Measurements from ENCODE around the gene SKOR1. TPM values are rescaled to one million over a fixed set of nuclear protein-coding genes. Genes with fewer than 3 reads are reported as not detected.

Gene SKOR1
- total and polyA plus RNA-seq, 2 of the 8 experiments (the other 6 are each of a cell fraction or from before 2014, with no cell fraction given) = 0.03 to 0.11 TPM

GRCh38 chr15:67796196-67797127 is 28.8 kb upstream of the SKOR1 start (continued):
- TF ChIP-seq NANOG (IDR thresholded peaks at IDR 0.05; ENCODE audit: insufficient read depth, low read depth, low read length, poor library complexity, severe bottlenecking) (no peak), SP1 (IDR thresholded peaks at IDR 0.05; ENCODE audit: low read depth, low read length) (no peak), GABPA (IDR thresholded peaks at IDR 0.05; ENCODE audit: borderline replicate concordance, insufficient read depth, low read length) (no peak), SAP30 (IDR thresholded peaks at IDR 0.05; ENCODE audit: insufficient read depth, insufficient replicate concordance, low read length) (no peak), KDM4A (IDR thresholded peaks at IDR 0.05; ENCODE audit: low read depth, low read length, severe bottlenecking) (no peak), TAF7 (optimal IDR thresholded peaks at IDR 0.05; ENCODE audit: borderline replicate concordance, low read depth, low read length) (no peak)
